ENCODE results near the gene KCNH1. TPM values are rescaled to one million over a fixed set of nuclear protein-coding genes. Genes with fewer than 3 reads are reported as not detected.

KCNH1 gene
- total and polyA plus RNA-seq, 5 donors = 0.02 TPM; not detected in 4

DNA sequence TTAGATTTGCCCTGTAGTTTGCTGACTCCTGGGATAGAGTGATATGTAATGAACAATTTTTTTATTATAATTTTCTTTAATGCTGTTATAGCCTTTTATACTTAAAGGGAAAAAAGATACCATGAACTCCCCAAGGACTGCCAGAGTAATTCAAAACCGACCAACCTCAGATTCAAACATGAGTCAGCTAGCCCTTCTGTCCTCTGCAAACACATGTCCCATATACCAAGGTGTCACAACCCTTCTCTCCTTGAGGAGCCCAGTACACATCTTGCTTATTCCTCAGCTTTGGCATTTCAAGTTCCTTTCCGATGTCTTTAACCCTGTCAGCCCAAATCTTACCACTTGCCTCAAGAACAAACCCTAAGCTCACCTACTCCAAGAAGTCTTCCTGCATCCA lies 184.9 kb downstream of the KCNH1 start:
- H3K27ac ChIP-seq (ENCODE audit: low read length) = no peak overlapping the region
- WGBS = 66% methylated on average over 2 of the region's 2 CpGs
- DNase-seq (no peak), ATAC-seq (no peak)
- H3K4me3 ChIP-seq (ENCODE audit: low read length) = no peak overlapping the region
- H3K4me1 ChIP-seq (ENCODE audit: control insufficient read depth, insufficient read depth, low read length) = no peaks in the 10 kb centered on the region
- H3K9me3 ChIP-seq (ENCODE audit: control insufficient read depth, low read length) = no peaks in the 10 kb centered on the region
- H3K27me3 ChIP-seq (ENCODE audit: control insufficient read depth, insufficient read depth) = no peaks in the 10 kb centered on the region
- intact Hi-C loops (cut with DNase I) = no loop called here

DNA sequence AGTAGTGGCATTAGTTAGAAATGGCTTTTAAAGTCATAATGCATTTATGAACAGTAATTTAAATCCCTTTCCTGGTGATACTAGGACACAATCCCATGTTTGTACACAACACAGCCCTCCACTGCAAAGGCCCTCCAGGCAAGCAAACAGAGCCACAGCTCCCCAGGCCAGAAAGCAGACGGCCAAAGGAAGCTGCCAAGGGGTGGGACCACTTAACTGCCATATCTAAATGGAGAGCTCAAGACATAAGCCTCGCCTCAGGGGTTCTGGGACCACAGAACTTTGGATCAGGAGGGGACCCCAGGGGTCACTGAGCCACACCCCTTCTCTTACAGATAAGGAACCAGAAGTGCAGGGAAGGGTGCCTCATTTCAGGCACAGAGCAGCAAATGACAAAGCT lies 189.7 kb downstream of the KCNH1 start:
- WGBS = 21% methylated on average over 2 of the region's 2 CpGs
- no peaks in the 10 kb centered on the region for H3K9me3 ChIP-seq (ENCODE audit: control insufficient read depth, low read length)
- H3K4me1 ChIP-seq (ENCODE audit: control insufficient read depth, insufficient read depth, low read length) = no peaks in the 10 kb centered on the region
- no peak overlapping the region for H3K4me3 ChIP-seq (ENCODE audit: low read length)
- no peak overlapping the region for H3K27ac ChIP-seq (ENCODE audit: low read length)
- DNase-seq = no peak
- H3K27me3 ChIP-seq (ENCODE audit: control insufficient read depth, insufficient read depth) = no peaks in the 10 kb centered on the region
- ATAC-seq = no peak
- intact Hi-C loops (cut with DNase I) = no loop called here

DNA sequence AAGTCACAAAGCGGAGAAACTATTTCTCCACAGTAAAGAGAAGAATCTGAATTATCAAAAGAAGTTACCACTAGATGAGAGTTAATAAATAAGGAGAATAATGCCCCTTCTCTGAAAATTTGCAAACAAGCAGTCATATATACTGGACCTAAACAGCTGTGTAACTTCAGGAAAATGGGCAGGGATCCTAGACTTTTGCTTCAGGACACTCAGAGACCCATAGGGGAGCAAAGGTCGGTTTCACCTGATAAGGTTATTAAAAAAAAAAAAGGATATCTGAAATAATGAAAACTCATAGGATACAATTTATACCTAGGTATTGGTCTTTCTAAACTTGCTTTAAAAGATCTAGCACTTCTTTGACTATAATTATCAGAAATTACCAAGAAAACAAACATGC lies 191.4 kb downstream of the KCNH1 start:
- Histone ChIP-seq H3K27me3 (ENCODE audit: control insufficient read depth, insufficient read depth) (no peaks in the 10 kb centered on the region), H3K4me3 (ENCODE audit: low read length) (no peak overlapping the region), H3K9me3 (ENCODE audit: control insufficient read depth, low read length) (no peaks in the 10 kb centered on the region), H3K4me1 (ENCODE audit: control insufficient read depth, insufficient read depth, low read length) (no peaks in the 10 kb centered on the region), H3K27ac (ENCODE audit: low read length) (no peak overlapping the region)
- whole genome bisulfite sequencing = 67% methylated on average over 2 of the region's 2 CpGs
- ATAC-seq (no peak), DNase-seq (no peak)
- intact Hi-C loops (cut with DNase I) = no loop called here

DNA sequence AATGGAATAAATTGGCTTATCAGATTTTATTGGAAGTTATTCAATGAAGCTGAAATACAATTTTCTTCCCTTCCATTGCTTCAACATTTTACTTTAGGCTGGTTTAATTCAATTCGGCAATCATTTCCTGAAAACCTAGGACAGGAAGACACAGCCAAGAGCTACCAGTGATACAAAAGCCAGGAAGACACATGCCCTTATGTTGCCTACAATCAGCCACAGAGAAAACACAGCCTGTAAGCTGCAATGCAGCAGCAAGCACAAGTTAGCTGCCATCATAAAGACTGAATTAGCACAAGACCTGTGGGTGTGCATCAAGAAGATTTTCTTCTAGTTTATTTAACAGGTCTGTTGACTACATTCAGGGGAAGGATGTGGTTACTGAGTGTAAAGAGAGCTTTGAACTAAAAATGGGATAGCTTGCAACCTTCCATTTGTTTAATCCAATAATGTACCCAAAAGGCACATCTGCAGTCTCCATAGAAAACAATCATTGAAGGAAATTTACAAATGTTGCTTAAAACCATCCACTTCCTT lies 193.8 kb downstream of the KCNH1 start:
- Histone ChIP-seq H3K27me3 (ENCODE audit: control insufficient read depth, insufficient read depth) (no peaks in the 10 kb centered on the region), H3K4me3 (ENCODE audit: low read length) (no peak overlapping the region), H3K9me3 (ENCODE audit: control insufficient read depth, low read length) (no peaks in the 10 kb centered on the region), H3K4me1 (ENCODE audit: control insufficient read depth, insufficient read depth, low read length) (no peaks in the 10 kb centered on the region), H3K27ac (ENCODE audit: low read length) (no peak overlapping the region)
- intact Hi-C loops (cut with DNase I) = no loop called here
- ATAC-seq = no peak
- DNase-seq = no peak
- 52% methylated on average over 1 of the region's 1 CpG for WGBS

DNA sequence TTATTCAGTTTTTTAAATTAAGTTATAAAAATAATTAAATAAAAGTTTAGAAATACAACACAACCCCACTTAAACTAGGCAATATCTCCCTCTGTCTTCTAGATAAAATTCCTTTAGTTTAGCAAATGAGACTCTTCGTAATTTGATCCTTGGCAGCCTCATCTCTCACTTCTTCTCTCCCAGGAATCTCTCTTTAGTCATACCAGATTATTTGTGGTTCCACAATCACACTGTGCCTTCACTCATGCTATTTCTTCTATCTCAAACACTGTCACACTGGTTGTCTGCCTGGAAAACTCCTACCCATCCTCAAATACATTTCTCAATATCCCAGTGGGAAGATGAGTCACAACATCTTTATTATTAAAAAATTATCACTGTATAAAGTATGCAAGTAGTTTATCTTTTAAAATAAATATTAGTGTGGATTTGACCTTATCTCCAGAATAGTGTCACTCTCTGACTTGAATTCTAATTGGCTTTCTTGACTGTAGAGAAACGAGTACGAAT lies 195.5 kb downstream of the KCNH1 start:
- H3K27me3 ChIP-seq (ENCODE audit: control insufficient read depth, insufficient read depth) = no peaks in the 10 kb centered on the region
- H3K4me1 ChIP-seq (ENCODE audit: control insufficient read depth, insufficient read depth, low read length) = no peaks in the 10 kb centered on the region
- H3K27ac ChIP-seq (ENCODE audit: low read length) = no peak overlapping the region
- intact Hi-C loops (cut with DNase I) = no loop called here
- no peaks in the 10 kb centered on the region for H3K9me3 ChIP-seq (ENCODE audit: control insufficient read depth, low read length)
- DNase-seq (no peak), ATAC-seq (no peak)
- 38% methylated on average over 3 of the region's 3 CpGs for WGBS
- H3K4me3 ChIP-seq (ENCODE audit: low read length) = no peak overlapping the region

DNA sequence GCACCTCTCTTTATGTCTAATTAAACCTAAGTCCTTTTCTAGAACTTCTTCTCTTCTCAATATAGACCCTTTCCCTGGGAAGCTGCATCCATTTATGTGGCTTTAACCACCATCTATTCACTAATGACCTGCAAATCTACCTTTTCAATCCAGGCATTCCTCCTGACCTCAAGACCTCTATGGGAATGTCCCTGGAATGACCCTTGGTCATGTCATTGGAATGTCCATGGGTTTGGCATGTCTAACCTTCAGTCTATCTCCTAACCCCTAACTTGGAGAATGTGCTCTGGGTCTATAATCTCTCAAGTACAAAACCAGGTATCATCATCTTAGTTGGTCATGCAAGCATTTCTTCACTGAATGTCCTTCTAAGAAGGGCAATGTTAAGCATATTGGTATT lies 196.1 kb downstream of the KCNH1 start:
- DNase-seq = no peak
- H3K27ac ChIP-seq (ENCODE audit: low read length) = no peak overlapping the region
- intact Hi-C loops (cut with DNase I) = no loop called here
- no peaks in the 10 kb centered on the region for H3K4me1 ChIP-seq (ENCODE audit: control insufficient read depth, insufficient read depth, low read length)
- H3K4me3 ChIP-seq (ENCODE audit: low read length) = no peak overlapping the region
- no peaks in the 10 kb centered on the region for H3K27me3 ChIP-seq (ENCODE audit: control insufficient read depth, insufficient read depth)
- no peaks in the 10 kb centered on the region for H3K9me3 ChIP-seq (ENCODE audit: control insufficient read depth, low read length)
- ATAC-seq = no peak

DNA sequence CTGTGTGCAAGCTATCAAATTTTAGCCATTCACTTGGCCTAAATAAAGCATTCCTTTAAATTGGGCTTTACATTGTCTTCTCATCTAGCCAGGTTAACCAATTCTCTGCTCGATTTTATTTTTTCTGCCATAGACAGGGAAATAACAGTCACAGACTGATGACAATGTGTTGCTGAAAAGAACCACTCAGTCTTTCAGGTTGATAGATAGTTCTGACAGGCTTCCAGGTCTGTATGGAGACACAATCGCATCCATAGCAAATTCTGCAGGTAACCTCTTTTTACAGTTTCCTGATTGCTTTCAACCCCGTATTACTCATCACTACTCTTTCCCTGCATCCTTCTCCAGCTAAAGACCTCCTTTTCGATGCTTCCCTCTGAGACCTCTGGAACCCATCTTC lies 198.0 kb downstream of the KCNH1 start:
- 76% methylated on average over 4 of the region's 4 CpGs for WGBS

DNA sequence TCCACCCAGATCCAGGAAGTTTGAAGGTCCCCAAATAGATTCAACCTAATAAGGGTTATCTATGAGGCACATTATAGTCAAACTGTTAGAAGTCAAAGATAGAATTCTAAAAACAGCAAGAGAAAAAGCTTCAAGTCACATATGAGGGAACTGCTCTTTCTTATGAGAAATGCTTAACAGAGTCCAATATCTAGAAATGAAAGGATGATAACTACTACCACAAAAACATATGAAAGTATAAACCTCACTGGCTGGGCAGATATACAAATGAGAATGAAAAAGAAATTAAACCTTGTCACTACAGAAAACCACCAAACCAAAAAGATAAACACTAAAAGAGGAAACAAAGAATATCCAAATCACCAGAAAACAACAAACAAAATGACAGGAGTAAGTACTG lies 201.8 kb downstream of the KCNH1 start:
- intact Hi-C loops (cut with DNase I) = no loop called here

More for the DNA sequence above, 198.0 kb downstream of the KCNH1 start:
- no peak overlapping the region for H3K27ac ChIP-seq (ENCODE audit: low read length)
- H3K4me3 ChIP-seq (ENCODE audit: low read length) = no peak overlapping the region
- no peaks in the 10 kb centered on the region for H3K9me3 ChIP-seq (ENCODE audit: control insufficient read depth, low read length)
- intact Hi-C loops (cut with DNase I) = no loop called here
- H3K27me3 ChIP-seq (ENCODE audit: control insufficient read depth, insufficient read depth) = no peaks in the 10 kb centered on the region
- no peak for DNase-seq
- ATAC-seq = no peak
- H3K4me1 ChIP-seq (ENCODE audit: control insufficient read depth, insufficient read depth, low read length) = no peaks in the 10 kb centered on the region

DNA sequence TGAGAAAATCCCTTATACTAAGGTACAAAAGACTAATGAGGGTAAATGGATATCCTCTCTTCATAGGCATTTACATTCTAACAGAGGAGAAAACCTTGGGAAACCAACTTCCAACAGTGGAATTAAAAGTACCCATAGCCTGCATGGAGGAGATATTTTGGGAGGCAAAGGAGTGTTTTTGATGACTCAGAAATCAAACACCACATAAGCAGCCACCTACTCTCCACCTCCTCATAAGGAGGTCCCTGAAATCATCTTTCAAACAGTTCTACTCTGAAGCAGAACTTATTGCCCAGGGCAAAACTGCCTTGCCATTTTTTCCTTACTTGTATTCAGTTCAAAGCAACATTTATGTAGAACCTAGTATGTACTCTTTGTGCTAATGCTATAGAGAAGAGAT lies 211.3 kb downstream of the KCNH1 start:
- Histone ChIP-seq H3K27me3 (ENCODE audit: control insufficient read depth, insufficient read depth) (no peaks in the 10 kb centered on the region), H3K4me3 (ENCODE audit: low read length) (no peak overlapping the region), H3K27ac (ENCODE audit: low read length) (no peak overlapping the region), H3K4me1 (ENCODE audit: control insufficient read depth, insufficient read depth, low read length) (no peaks in the 10 kb centered on the region), H3K9me3 (ENCODE audit: control insufficient read depth, low read length) (peaks cover 2% of the 10 kb centered on the region)
- DNase-seq (no peak), ATAC-seq (no peak)
- intact Hi-C loops (cut with DNase I) = no loop called here

More for the DNA sequence above, 201.8 kb downstream of the KCNH1 start:
- H3K4me3 ChIP-seq (ENCODE audit: low read length) = no peak overlapping the region
- H3K4me1 ChIP-seq (ENCODE audit: control insufficient read depth, insufficient read depth, low read length) = no peaks in the 10 kb centered on the region
- no peaks in the 10 kb centered on the region for H3K9me3 ChIP-seq (ENCODE audit: control insufficient read depth, low read length)
- no peak overlapping the region for H3K27ac ChIP-seq (ENCODE audit: low read length)
- DNase-seq (no peak), ATAC-seq (no peak)
- H3K27me3 ChIP-seq (ENCODE audit: control insufficient read depth, insufficient read depth) = no peaks in the 10 kb centered on the region

DNA sequence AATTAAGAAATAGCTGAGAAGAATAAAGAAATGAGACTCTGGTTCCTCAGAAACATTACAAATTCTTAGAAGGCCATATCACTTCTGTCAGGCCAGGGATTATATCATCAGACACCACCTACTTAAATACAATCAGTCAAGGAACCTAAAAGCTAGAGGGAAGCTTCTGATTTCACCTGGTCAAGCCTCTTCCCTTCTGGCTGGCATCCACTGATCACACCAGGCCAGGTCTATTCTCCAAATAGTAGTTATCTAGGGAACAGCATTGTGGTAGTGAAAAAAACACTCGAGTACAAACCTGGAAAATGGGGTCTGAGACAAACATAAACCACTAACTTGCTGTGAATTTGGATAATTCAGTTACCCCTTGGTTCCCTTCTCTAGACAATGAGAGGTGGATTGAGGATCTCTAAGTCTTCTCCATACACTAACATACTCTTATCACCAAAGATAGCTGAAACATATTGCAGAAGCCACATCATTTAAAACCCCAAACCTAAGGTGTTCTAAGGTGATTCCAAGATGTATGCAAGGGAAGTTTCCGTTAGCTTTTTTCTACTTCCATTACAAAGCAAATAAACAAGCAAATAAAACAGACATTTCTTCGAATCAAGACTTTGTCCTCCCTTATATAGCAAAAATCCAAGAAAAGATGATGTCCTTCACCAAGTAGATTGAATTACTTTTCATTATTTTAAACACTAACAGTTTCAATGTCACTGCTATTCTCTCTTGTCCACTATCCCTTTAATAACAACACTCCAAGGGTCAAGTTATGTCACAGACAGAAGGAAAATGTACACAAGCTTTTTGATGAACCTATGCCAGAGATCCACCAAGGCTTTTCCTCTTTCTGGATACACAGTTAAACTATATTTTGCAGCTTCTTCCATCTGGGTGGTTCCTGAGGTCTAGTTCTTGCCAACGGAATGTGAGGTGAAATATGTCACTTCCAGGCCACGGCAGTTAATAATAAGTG lies 212.9 kb downstream of the KCNH1 start:
- 69% methylated on average over 5 of the region's 5 CpGs for WGBS
- intact Hi-C loops (cut with DNase I) = no loop called here
- no peak for ATAC-seq

DNA sequence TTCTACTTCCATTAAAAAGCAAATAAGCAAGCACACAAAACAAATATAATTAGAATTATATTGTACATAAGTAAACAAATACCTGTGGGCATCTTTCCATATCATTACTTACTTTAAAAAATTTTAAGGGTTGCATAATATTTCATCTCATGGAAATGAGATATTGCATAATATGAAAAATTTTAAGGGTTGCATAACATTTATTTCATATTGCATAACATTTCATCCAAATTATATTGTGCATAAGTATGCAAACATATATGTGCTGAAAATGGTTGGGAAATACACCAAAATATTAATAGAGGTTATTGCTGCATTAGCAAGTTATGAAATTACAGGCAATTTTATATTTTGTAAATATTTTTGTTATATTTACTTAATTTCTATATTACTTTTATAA lies 213.7 kb downstream of the KCNH1 start:
- no peaks in the 10 kb centered on the region for H3K4me1 ChIP-seq (ENCODE audit: control insufficient read depth, insufficient read depth, low read length)
- peaks cover under 1% of the 10 kb centered on the region for H3K9me3 ChIP-seq (ENCODE audit: control insufficient read depth, low read length)
- no peak overlapping the region for H3K4me3 ChIP-seq (ENCODE audit: low read length)
- DNase-seq (no peak), ATAC-seq (no peak)
- intact Hi-C loops (cut with DNase I) = no loop called here
- H3K27ac ChIP-seq (ENCODE audit: low read length) = no peak overlapping the region
- H3K27me3 ChIP-seq (ENCODE audit: control insufficient read depth, insufficient read depth) = no peaks in the 10 kb centered on the region

More for the DNA sequence above, 212.9 kb downstream of the KCNH1 start:
- no peaks in the 10 kb centered on the region for H3K27me3 ChIP-seq (ENCODE audit: control insufficient read depth, insufficient read depth)
- peaks cover 2% of the 10 kb centered on the region for H3K9me3 ChIP-seq (ENCODE audit: control insufficient read depth, low read length)
- H3K27ac ChIP-seq (ENCODE audit: low read length) = no peak overlapping the region
- no peaks in the 10 kb centered on the region for H3K4me1 ChIP-seq (ENCODE audit: control insufficient read depth, insufficient read depth, low read length)
- DNase-seq = no peak
- no peak overlapping the region for H3K4me3 ChIP-seq (ENCODE audit: low read length)

All from right cardiac atrium (tissue), 5 donors.